Measurements from ENCODE around the gene DYRK1B.
"Not testable (repeated sequence)": the region's sequence is repeated elsewhere in the genome, so short reads cannot be mapped to it uniquely, and the experiment has no call there.

DYRK1B gene

DNA sequence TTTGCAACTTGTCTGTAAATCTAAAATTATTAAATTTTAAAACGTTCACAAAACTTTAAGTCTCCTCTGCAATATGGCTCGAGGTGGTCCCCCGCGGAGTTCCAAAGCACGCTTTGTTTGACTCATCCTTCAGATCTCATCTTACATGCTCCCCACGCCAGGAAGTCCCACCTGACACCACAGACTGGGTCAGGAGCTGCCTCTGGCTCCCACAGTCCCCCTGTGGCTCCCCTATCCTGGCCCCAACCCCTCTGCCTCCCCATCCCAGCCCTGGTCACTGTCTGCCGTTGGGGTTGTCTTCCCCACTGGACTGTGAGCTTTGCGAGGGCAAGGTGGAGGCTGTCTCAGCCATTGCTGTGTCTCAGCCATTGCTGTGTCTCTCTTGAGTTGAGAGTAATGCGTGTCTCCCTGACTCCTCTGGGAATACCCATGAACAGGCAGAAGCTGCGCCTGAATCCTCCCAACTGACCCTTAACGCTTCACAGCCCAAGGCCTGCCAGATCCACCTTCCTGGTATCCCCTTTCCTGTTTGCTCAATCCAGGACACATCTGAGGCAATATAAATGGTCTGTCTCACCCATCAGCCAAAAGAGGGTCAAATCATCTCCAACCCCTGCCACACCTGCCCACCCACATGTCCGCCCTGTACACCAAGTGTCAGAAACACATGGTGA, 15.9 kb downstream of the DYRK1B start:
- H3K4me3 ChIP-seq (replicated peaks; ENCODE audit: low read depth, low read length), result no peak overlapping the region
- TF ChIP-seq, protein P1, sequence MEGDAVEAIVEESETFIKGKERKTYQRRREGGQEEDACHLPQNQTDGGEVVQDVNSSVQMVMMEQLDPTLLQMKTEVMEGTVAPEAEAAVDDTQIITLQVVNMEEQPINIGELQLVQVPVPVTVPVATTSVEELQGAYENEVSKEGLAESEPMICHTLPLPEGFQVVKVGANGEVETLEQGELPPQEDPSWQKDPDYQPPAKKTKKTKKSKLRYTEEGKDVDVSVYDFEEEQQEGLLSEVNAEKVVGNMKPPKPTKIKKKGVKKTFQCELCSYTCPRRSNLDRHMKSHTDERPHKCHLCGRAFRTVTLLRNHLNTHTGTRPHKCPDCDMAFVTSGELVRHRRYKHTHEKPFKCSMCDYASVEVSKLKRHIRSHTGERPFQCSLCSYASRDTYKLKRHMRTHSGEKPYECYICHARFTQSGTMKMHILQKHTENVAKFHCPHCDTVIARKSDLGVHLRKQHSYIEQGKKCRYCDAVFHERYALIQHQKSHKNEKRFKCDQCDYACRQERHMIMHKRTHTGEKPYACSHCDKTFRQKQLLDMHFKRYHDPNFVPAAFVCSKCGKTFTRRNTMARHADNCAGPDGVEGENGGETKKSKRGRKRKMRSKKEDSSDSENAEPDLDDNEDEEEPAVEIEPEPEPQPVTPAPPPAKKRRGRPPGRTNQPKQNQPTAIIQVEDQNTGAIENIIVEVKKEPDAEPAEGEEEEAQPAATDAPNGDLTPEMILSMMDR (IDR thresholded peaks at IDR 0.05; ENCODE audit: low read length, missing control alignments), result no peak
- DNase-seq (ENCODE audit: low read depth), result no peak

GRCh38 chr19:39816287-39817048, 17.5 kb downstream of the DYRK1B start:
- DNase-seq (ENCODE audit: low read depth), result no peak
- H3K4me3 ChIP-seq (replicated peaks; ENCODE audit: low read depth, low read length), result no peak overlapping the region
- TF ChIP-seq, protein P1 (IDR thresholded peaks at IDR 0.05; ENCODE audit: low read length, missing control alignments), result no peak

DNA sequence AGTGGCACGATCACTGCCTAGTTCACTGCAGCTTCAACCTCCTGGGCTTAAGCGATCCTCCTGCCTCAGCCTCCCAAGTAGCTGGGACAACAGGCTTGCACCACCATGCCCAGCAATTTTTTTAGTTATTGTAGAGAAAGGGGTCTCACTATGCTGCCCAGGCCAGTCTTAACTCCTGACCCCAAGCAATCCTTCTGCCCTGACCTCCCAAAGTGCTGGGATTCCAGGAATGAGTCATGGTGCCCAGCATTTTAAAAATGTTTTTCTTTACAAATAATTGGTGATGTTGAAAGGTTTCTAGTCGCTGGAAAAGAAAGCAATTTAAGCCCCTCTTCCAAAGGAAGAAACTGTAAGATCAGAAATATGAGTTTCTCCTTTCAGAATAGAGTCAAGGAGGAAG, 19.4 kb downstream of the DYRK1B start:
- DNase-seq (ENCODE audit: low read depth), result no peak
- H3K4me3 ChIP-seq (replicated peaks; ENCODE audit: low read depth, low read length), result no peak overlapping the region
- TF ChIP-seq, protein P1 (IDR thresholded peaks at IDR 0.05; ENCODE audit: low read length, missing control alignments), result no peak

DNA sequence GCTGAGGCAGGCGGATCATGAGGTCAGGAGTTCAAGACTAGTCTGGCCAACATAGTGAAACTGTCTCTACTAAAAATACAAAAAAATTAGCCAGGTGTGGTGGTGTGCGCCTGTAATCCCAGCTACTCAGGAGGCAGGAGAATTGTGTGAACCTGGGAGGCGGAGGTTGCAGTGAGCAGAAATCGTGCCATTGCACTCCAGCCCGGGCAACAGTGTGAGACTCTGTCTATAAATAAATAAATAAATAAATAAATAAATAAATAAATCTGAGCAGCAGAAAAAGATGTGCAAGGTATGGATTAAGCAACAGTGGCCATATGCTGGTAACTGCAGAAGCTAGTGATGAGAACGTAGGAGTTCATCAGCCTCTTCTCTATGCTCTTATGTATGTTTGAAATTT, 19.9 kb downstream of the DYRK1B start:
- H3K4me3 ChIP-seq (replicated peaks; ENCODE audit: low read depth, low read length); DNase-seq (ENCODE audit: low read depth): not testable (repeated sequence)

- TF ChIP-seq, protein P1 (IDR thresholded peaks at IDR 0.05; ENCODE audit: low read length, missing control alignments), result no peak
- no peak overlapping the region for H3K4me3 ChIP-seq (replicated peaks; ENCODE audit: low read depth, low read length)
- DNase-seq (ENCODE audit: low read depth), result no peak
These were observed 20.5 kb downstream of the DYRK1B start for GRCh38 chr19:39813264-39813993.

- no peak overlapping the region for H3K4me3 ChIP-seq (replicated peaks; ENCODE audit: low read depth, low read length)
- DNase-seq (ENCODE audit: low read depth), result no peak
- TF ChIP-seq, protein P1 (IDR thresholded peaks at IDR 0.05; ENCODE audit: low read length, missing control alignments), result no peak
These were observed 22.9 kb downstream of the DYRK1B start for GRCh38 chr19:39811064-39811463.

- H3K4me3 ChIP-seq (replicated peaks; ENCODE audit: low read depth, low read length), result no peak overlapping the region
- no peak for DNase-seq (ENCODE audit: low read depth)
- TF ChIP-seq, protein P1 (IDR thresholded peaks at IDR 0.05; ENCODE audit: low read length, missing control alignments), result no peak
These were observed 23.5 kb downstream of the DYRK1B start for GRCh38 chr19:39810424-39810823.

All from fibroblast of pulmonary artery (primary cell).